Measurements from ENCODE around the gene VTI1A. TPM values are rescaled to one million over a fixed set of nuclear protein-coding genes. Genes with fewer than 3 reads are reported as not detected.

The VTI1A gene
- total RNA-seq, 1 donor from 2014 or later: 36.9 TPM

DNA sequence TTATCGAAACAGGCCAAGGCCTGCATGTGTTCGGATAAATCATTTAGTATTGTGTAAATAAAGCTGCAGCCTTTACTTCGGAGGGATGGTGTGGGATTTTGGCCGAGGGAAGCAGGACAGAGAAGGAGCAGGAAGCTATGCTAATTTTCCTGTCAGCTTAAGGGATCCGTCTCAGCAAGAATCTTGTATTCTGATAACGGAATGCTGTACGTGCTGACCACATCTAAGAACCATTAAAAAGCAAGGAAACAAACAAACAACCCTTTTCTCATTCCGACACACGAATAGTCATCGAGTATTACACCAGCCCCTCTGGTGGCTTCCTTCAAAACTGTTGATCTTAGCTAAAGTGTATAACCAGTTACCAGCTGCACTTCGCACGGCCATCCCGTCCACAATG is 369.9 kb downstream of the VTI1A start:
- Histone ChIP-seq H3K36me3 (no peaks in the 10 kb centered on the region), H3K9me3 (no peaks in the 10 kb centered on the region), H3K27me3 (ENCODE audit: low read depth) (no peaks in the 10 kb centered on the region), H3K4me1 (peaks cover 21% of the 10 kb centered on the region), H3K4me3 (no peak overlapping the region), H3K27ac (no peak overlapping the region)
- DNase-seq (no peak), ATAC-seq (no peak)
- TF ChIP-seq CTCF (IDR thresholded peaks at IDR 0.05): no peak
- intact Hi-C loops (cut with DNase I): no loop called here

GRCh38 chr10:112817981-112818777 is 371.2 kb downstream of the VTI1A start:
- intact Hi-C loops (cut with DNase I): no loop called here
- Histone ChIP-seq H3K36me3 (no peaks in the 10 kb centered on the region), H3K9me3 (no peaks in the 10 kb centered on the region), H3K4me1 (peaks cover 9% of the 10 kb centered on the region), H3K27ac (no peak overlapping the region), H3K4me3 (no peak overlapping the region), H3K27me3 (ENCODE audit: low read depth) (no peaks in the 10 kb centered on the region)
- DNase-seq (no peak), ATAC-seq (no peak)
- no peak for TF ChIP-seq CTCF (IDR thresholded peaks at IDR 0.05)

- no peak overlapping the region for H3K27ac ChIP-seq
- DNase-seq (no peak), ATAC-seq (no peak)
- intact Hi-C loops (cut with DNase I): no loop called here
- no peaks in the 10 kb centered on the region for H3K9me3 ChIP-seq
- no peaks in the 10 kb centered on the region for H3K36me3 ChIP-seq
- H3K4me1 ChIP-seq: peaks cover 9% of the 10 kb centered on the region
- H3K4me3 ChIP-seq: no peak overlapping the region
- no peaks in the 10 kb centered on the region for H3K27me3 ChIP-seq (ENCODE audit: low read depth)
- no peak for TF ChIP-seq CTCF (IDR thresholded peaks at IDR 0.05)
Measured at GRCh38 chr10:112819231-112819630, 372.2 kb downstream of the VTI1A start.

DNA sequence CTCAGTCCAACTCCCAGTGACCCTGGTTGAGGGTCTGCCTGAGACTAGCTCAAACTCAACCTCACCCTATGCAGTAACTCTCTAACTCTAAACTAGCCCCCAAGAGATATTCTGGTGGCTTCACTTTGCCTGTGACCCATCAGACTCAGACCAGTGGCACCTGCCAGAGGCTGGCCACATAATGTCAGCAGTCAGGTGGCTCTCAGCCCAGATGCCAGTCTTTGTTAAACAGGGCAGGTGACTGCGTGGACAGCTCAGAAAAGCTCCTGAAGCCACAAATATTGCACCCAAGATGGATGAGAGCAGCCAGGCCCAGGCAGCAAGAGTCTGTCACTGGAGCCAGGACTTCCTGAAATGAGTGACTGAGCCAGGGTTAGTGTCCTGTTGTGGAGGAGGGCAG is 373.3 kb downstream of the VTI1A start:
- Histone ChIP-seq H3K4me3 (no peak overlapping the region), H3K27me3 (ENCODE audit: low read depth) (no peaks in the 10 kb centered on the region), H3K36me3 (no peaks in the 10 kb centered on the region), H3K27ac (no peak overlapping the region), H3K9me3 (no peaks in the 10 kb centered on the region), H3K4me1 (peaks cover 7% of the 10 kb centered on the region)
- intact Hi-C loops (cut with DNase I): no loop called here
- ATAC-seq (no peak), DNase-seq (no peak)
- TF ChIP-seq CTCF (IDR thresholded peaks at IDR 0.05): no peak

- intact Hi-C loops (cut with DNase I): no loop called here
- no peak for TF ChIP-seq CTCF (IDR thresholded peaks at IDR 0.05)
- no peak for ATAC-seq
- no peak for DNase-seq
- Histone ChIP-seq H3K4me3 (no peak overlapping the region), H3K4me1 (no peaks in the 10 kb centered on the region), H3K9me3 (no peaks in the 10 kb centered on the region), H3K27ac (no peak overlapping the region), H3K27me3 (ENCODE audit: low read depth) (no peaks in the 10 kb centered on the region), H3K36me3 (no peaks in the 10 kb centered on the region)
Measured at GRCh38 chr10:112821038-112821437, 374.0 kb downstream of the VTI1A start.
